ENCODE results near the gene NOXO1.
"Not testable (repeated sequence)": the region's sequence is repeated elsewhere in the genome, so short reads cannot be mapped to it uniquely, and the experiment has no call there.

The NOXO1 gene

DNA sequence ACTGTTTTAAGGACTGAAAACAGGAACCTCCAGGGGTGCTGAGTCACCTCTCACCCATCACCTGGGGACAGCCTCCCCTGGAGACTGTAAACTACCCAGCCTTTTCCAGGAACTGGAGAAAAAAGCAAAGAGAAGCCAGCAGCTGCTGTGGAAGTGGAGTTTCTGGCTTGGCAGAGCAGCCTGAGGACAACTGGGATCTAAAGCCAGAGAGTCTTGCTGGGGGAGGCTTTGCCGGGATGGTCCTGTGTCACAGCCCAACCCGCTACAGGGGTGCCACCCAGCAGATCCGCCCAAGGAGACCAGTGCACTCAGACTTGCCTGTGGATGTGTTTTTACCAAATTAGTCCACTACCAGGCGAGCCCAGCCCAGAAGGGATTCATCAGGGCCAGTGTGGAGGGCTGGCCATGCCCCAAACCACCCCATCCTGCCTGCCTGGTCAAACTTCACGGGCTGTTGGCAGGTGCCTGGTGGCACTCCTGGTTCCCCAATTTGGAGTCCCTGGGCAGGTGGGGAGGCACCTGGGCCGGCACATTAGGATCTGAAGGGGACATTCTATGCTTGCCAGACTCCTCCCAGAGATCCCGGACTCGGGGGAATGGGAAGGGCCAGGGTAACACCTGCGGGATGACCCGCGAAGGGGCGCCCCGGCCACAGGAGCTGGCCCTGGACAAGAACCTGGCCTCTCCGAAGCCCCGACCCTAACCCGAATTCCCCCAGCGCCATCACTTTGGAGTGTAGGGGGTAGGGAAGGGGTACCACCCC, 39.0 kb downstream of the NOXO1 start:
- no peak for DNase-seq (ENCODE audit: low spot score)

DNA sequence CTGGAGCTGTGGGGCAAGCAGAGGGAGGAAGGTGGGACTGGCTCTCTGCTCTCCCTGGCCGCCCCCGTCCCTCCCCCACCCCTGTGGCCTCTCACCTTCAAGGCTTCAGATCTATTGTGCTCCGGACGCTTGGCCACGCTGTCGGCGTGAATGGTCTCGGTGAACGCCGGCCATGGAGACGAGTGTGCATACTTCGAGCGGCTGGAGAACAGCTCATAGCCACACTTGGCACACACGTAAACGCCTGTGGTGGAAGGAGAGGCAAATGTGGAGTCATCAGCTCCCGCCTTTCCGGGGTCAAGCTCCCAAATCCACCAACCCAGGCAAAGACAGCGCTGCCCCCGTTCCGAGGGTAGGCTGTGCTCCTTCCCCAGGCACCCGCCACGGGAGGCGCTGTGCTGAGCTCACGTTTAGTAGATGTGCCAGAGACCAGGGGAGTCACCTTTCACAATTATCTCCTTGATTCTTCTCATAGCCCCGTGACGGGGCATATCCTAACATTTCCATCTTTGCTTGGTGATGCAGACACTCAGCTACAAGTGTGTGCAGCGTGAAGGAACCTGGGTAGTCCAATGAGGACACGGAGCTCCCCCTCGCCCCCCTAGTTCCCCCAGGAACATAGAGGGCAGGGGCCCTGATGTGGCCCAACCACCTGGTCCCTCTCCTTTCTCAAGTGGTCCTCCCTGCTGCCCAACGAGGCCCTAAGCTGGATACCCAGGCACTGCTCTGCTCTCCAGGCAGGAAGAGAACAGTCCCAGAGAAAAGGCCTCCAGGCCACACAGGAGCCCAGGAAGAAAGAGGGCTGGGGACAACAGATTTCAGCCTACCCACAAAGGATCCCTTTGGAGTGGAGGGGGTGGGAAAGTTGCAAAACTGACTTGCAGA, 39.9 kb downstream of the NOXO1 start:
- DNase-seq (ENCODE audit: low spot score): no peak

DNA sequence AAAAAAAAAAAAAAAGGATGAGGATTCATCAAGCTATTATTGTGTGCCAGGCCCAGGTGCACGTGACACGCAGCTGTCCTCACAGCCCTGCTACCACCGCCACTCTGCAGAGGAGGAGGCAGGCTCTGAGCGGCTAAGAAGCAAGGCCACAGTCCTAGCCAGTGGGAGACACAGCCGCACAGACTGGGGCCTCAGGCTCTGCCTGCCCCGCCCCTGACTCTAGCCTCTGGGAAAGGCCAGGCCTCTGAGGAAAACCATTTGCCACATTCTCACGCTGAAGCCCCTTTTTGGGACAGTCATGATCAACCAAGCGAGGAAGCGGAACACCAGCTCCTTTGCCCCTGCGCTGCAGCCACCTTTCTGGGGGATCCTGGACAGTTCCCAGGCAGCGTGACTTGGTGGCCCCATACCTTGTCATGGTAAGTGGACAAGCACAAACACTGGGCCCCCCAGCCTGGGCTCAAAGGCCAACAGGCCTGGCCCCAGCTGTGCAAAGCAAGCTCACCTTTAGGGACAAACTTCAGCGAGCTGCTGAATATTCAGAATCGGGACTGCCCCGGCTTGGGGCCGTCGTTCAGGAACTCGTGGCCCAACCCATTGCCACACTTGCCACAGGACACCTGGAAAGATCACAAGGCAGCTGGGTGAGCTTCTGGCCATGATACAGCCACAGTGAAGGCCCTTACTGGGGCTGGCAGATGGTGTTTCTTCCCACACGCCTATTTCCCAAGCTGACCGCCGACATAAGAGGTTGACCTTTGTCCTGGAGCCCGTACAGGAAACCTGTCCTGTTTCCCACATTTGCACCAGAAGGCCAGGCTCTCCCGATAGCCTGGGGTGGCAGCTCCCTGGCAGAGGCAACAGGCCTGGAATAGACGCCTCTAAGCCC, 40.8 kb downstream of the NOXO1 start:
- DNase-seq (ENCODE audit: low spot score): no peak

DNA sequence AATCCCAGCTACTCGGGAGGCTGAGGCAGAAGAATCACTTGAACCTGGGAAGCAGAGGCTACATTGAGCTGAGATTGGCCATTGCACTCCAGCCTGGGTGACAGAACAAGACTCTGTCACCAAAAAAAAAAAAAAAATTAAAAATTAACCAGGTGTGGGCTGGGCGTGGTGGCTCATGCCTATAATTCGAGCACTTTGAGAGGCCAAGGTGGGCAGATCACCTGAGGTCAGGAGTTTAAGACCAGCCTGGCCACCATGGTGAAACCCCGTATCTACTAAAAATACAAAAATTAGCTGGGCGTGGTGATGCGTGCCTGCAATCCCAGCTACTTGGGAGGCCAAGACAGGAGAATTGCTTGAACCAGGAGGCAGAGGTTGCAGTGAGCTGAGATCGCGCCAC, 41.4 kb downstream of the NOXO1 start:
- DNase-seq (ENCODE audit: low spot score): not testable (repeated sequence)

DNA sequence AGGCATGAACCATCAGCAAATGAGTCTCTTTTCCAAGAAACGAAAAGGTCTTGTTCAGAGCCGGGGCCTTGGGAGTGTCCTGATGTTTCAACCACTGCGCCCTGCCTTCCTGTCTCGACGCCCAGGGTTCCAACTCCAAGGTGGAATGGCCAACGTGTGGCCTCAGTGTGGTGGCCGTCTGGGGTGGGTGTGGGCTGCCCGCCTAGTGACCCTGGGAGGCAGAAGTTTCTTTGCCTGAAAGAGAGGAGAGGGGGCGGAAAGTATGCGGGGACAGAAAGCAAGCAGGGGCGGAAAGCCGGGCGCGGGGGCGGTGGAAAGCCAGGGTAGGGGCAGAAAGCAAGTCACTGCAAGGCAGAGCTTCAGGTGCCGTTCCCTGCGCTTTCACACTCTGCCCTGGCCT, 42.4 kb downstream of the NOXO1 start:
- DNase-seq (ENCODE audit: low spot score): no peak

DNA sequence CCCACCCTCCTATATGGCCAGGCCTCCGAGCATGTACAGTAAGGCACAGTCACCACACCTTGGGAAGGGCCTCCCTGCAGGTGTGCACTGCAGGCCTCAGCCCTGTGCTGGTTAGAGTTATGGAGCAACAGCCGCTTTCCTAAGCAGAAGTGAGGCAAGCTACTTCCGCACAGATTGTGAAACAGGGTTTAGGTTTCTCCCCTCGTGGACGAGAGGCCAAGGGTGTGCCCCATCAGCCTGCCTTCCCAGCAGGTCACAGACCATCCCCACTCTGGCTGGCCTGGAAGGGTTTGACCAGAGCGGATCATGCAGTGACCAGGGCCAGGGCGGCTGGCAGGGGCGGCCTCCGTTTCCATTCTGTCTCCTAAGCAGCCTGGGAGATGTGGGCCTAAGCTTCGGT, 43.0 kb downstream of the NOXO1 start:
- DNase-seq (ENCODE audit: low spot score): no peak

DNA sequence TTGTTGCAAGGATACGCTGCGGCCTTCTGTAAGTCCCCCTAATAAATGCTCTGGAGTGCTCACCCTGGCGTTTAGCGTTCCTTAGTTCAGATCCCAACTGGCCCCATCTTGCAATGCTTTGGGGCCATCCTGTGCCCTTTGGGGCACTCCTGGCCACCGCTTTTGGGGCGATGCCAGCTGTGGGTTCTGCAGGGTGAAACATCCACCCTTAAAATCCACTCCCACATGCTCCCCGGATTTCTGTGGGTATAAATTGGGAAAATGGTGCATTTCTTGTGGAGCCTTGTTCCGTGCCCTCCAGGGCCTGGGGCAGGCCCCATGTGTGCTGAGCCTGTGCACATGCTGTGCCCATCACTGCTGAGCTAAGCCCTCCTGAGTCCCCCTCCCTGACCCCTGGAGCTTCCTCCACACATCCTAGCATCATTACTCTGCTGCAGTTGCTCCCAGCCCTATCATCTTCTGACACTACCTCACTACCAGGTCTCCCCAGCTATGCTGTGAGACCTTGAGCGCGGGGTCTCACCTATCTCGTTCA, 44.3 kb downstream of the NOXO1 start:
- no peak for DNase-seq (ENCODE audit: low spot score)

DNA sequence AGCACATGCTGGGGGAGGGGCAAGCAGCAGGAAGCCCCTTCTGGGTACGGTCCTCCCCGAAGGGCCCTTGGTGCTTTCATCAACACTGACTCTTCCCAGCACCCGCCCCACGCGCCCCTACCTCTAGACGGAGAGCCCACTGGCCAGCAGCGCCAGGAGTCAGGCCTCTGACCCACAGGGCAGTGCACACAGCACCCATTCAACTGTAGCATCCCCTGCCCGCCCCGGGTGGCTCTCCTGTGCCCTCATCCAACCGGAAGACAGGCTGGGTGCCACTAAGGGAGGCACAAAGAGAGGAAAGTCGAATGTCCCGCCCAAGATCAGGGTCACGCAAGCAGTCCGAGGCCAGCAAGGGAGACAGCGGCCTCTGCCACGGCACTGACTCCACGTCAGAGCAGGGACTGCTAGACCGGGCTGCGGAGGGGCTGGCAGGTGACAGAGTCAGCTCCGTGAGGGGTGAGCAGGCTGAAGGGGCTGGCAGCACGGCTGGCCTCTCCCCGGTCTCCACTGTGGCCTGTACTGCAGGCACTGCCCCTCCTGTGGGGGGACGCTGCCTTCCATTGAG, 48.1 kb downstream of the NOXO1 start:
- DNase-seq (ENCODE audit: low spot score): no peak

DNA sequence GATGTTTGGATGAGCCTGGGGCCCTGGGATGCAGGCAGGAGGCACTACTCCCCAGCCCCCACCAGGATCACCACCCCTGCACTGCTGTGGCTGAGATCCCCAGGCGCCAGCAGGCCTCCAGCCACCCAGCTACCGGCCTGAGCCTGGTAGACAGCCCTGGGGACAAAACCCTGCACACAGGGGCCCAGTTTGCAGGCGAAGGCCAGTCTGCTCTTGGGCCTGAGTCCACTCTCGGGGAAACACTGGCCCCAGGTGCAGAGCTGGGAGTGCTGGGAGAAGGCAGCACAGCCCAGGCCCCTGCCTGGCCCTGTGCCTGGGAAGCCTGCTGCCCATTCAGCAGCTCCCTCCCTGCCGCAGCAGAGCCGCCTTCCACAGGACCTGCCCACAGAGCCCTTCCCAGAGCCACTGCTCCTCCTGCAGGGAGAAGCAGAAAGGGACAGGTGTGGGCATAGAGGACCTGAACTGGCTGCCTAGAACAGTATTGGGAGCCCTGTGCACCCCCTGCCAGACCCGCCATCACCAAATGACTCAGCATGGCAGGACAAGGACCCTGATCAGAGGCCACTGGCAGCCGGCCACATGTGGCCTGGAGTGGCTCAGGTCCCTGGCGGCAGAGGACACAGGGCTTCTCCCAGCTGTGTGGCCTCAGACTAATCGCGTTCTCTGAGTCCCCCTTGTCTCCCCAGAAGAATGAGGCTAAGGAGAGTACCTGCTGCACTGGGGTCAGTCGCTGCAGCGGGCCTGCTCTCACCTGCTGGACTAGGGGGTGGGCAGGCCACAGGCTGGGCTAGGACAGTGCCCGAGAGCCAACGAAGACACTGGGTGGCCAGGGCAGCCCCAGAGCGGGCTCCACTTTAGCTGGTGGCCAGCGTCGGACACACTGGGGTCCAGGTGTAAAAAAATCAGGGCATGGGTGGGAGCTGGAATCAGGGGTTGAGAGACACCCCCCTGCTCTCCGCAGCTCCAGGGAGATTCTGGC, 48.9 kb downstream of the NOXO1 start:
- peak; percentile 73 for DNase-seq (ENCODE audit: low spot score)

DNA sequence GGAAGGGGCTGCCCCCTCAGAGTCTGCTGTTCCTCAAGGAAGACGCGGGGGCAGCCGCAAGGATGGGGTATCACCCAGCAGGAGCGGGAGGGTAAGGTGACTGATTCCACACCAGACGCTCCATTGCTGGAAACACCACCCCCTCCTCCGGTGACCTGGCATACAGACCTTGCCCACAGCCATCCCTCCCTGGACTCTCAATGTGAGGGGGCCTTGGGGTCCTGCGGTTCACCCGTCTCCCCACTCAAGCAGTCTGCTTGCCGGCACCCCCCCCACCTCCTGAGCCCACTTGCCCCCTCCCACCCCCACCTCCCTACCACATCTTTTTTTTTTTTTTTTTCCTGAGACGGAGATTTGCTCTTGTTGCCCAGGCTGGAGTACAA, 50.9 kb downstream of the NOXO1 start:
- no peak for DNase-seq (ENCODE audit: low spot score)

DNA sequence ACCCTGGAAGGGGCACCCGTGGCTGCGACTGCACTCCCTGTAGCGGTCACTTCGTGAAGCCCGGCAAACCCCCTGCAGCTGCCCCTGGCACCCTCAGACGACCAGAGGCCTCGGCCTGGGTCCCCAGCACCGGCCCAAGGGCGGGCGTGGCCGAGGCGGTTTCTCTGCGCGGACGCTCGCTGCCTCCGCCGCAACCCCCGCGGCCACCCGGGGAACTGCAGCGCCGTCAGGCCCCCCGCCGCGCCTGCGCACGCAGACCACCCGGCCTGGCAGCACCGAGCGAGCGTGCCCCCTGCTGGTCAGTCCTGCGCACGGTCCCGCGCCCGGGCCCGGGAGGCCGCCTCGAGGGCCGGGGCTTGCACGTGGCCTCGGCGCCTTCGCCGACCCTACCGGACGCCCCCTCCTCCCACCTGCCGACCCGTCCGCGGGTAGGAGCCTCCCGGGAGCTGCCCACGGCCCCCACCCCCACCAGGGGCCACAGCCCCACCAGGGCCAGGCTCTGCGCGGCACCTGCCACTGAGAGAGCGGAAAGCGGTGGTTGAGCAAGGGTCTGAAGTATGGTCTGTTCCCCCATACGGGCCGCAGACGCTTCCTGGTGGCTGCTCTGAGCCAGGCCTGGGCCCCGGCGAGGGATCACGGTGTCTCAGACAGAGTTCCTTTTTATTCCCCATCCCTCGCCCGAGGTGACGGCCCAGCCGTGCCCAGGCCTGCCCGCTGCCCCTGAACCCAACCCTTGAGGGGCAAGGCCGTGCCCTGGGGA, 51.5 kb downstream of the NOXO1 start:
- DNase-seq (ENCODE audit: low spot score): peak; percentile 96

DNA sequence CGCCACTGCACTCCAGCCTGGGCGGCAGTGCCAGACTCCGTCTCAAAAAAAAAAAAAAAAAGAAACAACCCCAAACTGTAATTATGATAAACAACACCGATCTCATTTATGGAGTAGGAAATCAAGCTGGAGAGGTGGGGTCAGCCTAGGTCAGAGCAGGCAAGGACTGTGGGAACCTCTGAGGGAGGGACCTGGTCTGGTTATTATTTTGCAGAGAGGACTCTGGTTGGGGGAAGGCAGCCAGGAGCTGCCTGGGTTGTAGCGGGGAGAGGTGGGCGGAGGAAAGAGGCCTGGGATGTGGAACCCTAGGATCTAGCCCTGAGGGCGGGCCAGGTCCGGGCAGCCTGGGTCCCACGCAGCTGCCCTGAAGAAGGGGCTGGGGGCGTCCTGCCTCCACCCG, 52.2 kb downstream of the NOXO1 start:
- peak; percentile 66 for DNase-seq (ENCODE audit: low spot score)
